Muscle of leg (tissue), 11 donors: Measurements from ENCODE around the gene TTC39C. TPM values are rescaled to one million over a fixed set of nuclear protein-coding genes. Genes with fewer than 3 reads are reported as not detected.

Experiments used
- DNase-seq: peaks from one replicate; pipeline ENCODE4 v3.0.0; 2013
- H3K27ac ChIP-seq: one replicate; pipeline ENCODE4 v1.5.1; 2013; ENCODE audit warnings: mild to moderate bottlenecking, low read length, control low read depth
- H3K27me3 ChIP-seq: one replicate; pipeline ENCODE4 v1.6.1; 2013; ENCODE audit warnings: low read length; ENCODE audit not compliant: control insufficient read depth, insufficient read depth
- H3K36me3 ChIP-seq: one replicate; pipeline ENCODE4 v1.6.1; 2013; ENCODE audit warnings: low read length; ENCODE audit not compliant: control insufficient read depth, insufficient read depth
- H3K4me1 ChIP-seq: one replicate; pipeline ENCODE4 v1.6.1; 2013; ENCODE audit warnings: low read length; ENCODE audit not compliant: control insufficient read depth, insufficient read depth
- H3K4me3 ChIP-seq: one replicate; pipeline ENCODE4 v1.5.1; 2013; ENCODE audit warnings: low read length, control low read depth
- H3K9me3 ChIP-seq: replicated peaks from 2 replicates; pipeline ENCODE4 v1.6.1; 2013; ENCODE audit warnings: low read depth, low read length; ENCODE audit not compliant: control insufficient read depth
- WGBS: methylation state at CpG from one replicate; pipeline ENCODE4 v1.1.5; 2013; ENCODE audit warnings: missing lambda C conversion rate; ENCODE audit not compliant: insufficient coverage; 5-methylcytosine and 5-hydroxymethylcytosine counted together
- polyA plus RNA-seq, 8 donors: library from polyadenylated mRNA; unstranded; fragments of 120-200 nt; gene quantifications; one replicate each; pipeline versions ENCODE4 v1.2.1 to v1.2.3, GENCODE V29; 2013; ENCODE audit warnings: inconsistent platforms in 1 of 8, low replicate concordance in 1 of 8; ENCODE audit not compliant: insufficient read length in 8 of 8, insufficient read depth in 1 of 8
- total RNA-seq: library from RNA; stranded (reverse); fragments of 120-200 nt; gene quantifications from one replicate; pipeline ENCODE4 v1.2.4, GENCODE V29; 2013

Gene TTC39C
- total and polyA plus RNA-seq, 9 donors, result 2.9 to 6.9 (median 3.3) TPM

GRCh38 chr18:24003903-24004640, 10.5 kb upstream of the TTC39C start:
- H3K27ac ChIP-seq, result no peak overlapping the region
- H3K36me3 ChIP-seq, result no peaks in the 10 kb centered on the region
- peaks cover 3% of the 10 kb centered on the region for H3K27me3 ChIP-seq
- H3K4me3 ChIP-seq, result no peak overlapping the region
- no peaks in the 10 kb centered on the region for H3K9me3 ChIP-seq
- H3K4me1 ChIP-seq, result no peaks in the 10 kb centered on the region
- DNase-seq, result no peak
- WGBS, result 57% methylated on average over 1 of the region's 2 CpGs

- Histone ChIP-seq H3K9me3 (no peaks in the 10 kb centered on the region), H3K27me3 (peaks cover 16% of the 10 kb centered on the region), H3K4me1 (no peaks in the 10 kb centered on the region), H3K4me3 (no peak overlapping the region), H3K27ac (no peak overlapping the region), H3K36me3 (no peaks in the 10 kb centered on the region)
- DNase-seq, result no peak
- no CpG with 5 or more reads among the region's 5 CpGs for WGBS
Observed at GRCh38 chr18:24006712-24007313, 7.7 kb upstream of the TTC39C start.

- WGBS, result no CpG with 5 or more reads among the region's 1 CpG
- H3K36me3 ChIP-seq, result no peaks in the 10 kb centered on the region
Observed at GRCh38 chr18:24009246-24009645, 5.3 kb upstream of the TTC39C start.

GRCh38 chr18:24009651-24010333, 4.8 kb upstream of the TTC39C start:
- no peak for DNase-seq
- H3K36me3 ChIP-seq, result no peaks in the 10 kb centered on the region
- H3K9me3 ChIP-seq, result no peaks in the 10 kb centered on the region
- H3K4me3 ChIP-seq, result no peak overlapping the region
- WGBS, result 86% methylated on average over 4 of the region's 7 CpGs
- H3K27ac ChIP-seq, result no peak overlapping the region
- peaks cover 16% of the 10 kb centered on the region for H3K27me3 ChIP-seq
- H3K4me1 ChIP-seq, result peaks cover 3% of the 10 kb centered on the region

More at GRCh38 chr18:24009246-24009645, 5.3 kb upstream of the TTC39C start:
- H3K27ac ChIP-seq, result no peak overlapping the region
- H3K27me3 ChIP-seq, result peaks cover 16% of the 10 kb centered on the region
- no peak for DNase-seq
- no peak overlapping the region for H3K4me3 ChIP-seq
- H3K9me3 ChIP-seq, result no peaks in the 10 kb centered on the region
- H3K4me1 ChIP-seq, result peaks cover 3% of the 10 kb centered on the region

GRCh38 chr18:24010673-24011072, 3.9 kb upstream of the TTC39C start:
- H3K27me3 ChIP-seq, result peaks cover 16% of the 10 kb centered on the region
- WGBS, result no CpG with 5 or more reads among the region's 7 CpGs
- no peak overlapping the region for H3K4me3 ChIP-seq
- H3K27ac ChIP-seq, result no peak overlapping the region
- H3K36me3 ChIP-seq, result no peaks in the 10 kb centered on the region
- H3K9me3 ChIP-seq, result no peaks in the 10 kb centered on the region
- DNase-seq, result no peak
- peaks cover 6% of the 10 kb centered on the region for H3K4me1 ChIP-seq

- peaks cover 6% of the 10 kb centered on the region for H3K4me1 ChIP-seq
- no peaks in the 10 kb centered on the region for H3K36me3 ChIP-seq
- no peak overlapping the region for H3K4me3 ChIP-seq
- no peak for DNase-seq
- no peak overlapping the region for H3K27ac ChIP-seq
- 56% methylated on average over 2 of the region's 5 CpGs for WGBS
- no peaks in the 10 kb centered on the region for H3K9me3 ChIP-seq
- H3K27me3 ChIP-seq, result peaks cover 16% of the 10 kb centered on the region
Observed at GRCh38 chr18:24011123-24011917, 3.2 kb upstream of the TTC39C start.

- DNase-seq, result no peak
- H3K9me3 ChIP-seq, result no peaks in the 10 kb centered on the region
- H3K4me1 ChIP-seq, result peaks cover 6% of the 10 kb centered on the region
- H3K4me3 ChIP-seq, result no peak overlapping the region
- H3K27ac ChIP-seq, result no peak overlapping the region
- WGBS, result no CpG with 5 or more reads among the region's 2 CpGs
- peaks cover 16% of the 10 kb centered on the region for H3K27me3 ChIP-seq
- H3K36me3 ChIP-seq, result no peaks in the 10 kb centered on the region
Observed at GRCh38 chr18:24013051-24013450, 1.5 kb upstream of the TTC39C start.

GRCh38 chr18:24014986-24015638, 558 bp downstream of the TTC39C start:
- peaks cover 10% of the 10 kb centered on the region for H3K4me1 ChIP-seq
- peaks cover 11% of the 10 kb centered on the region for H3K27me3 ChIP-seq
- 0% methylated on average over 49 of the region's 50 CpGs for WGBS

GRCh38 chr18:24015639-24016631, 1.4 kb downstream of the TTC39C start:
- H3K4me3 ChIP-seq, result peak overlapping the region; percentile 64
- no peaks in the 10 kb centered on the region for H3K36me3 ChIP-seq
- no peaks in the 10 kb centered on the region for H3K9me3 ChIP-seq
- peaks cover 10% of the 10 kb centered on the region for H3K4me1 ChIP-seq
- H3K27ac ChIP-seq, result no peak overlapping the region
- no peak for DNase-seq
- WGBS, result 26% methylated on average over 5 of the region's 17 CpGs
- H3K27me3 ChIP-seq, result peaks cover 7% of the 10 kb centered on the region

More at GRCh38 chr18:24014986-24015638, 558 bp downstream of the TTC39C start:
- Histone ChIP-seq H3K4me3 (peak overlapping the region; percentile 64), H3K27ac (no peak overlapping the region), H3K36me3 (no peaks in the 10 kb centered on the region), H3K9me3 (no peaks in the 10 kb centered on the region)
- peak; percentile 62 for DNase-seq
